NB4 (cell line): Measurements from ENCODE around the gene DUSP28.

Experiments used
- POLR2A ChIP-seq: IDR thresholded peaks from 2 replicates; pipeline ENCODE4 v1.6.1; 2011; ENCODE audit warnings: mild to moderate bottlenecking; ENCODE audit not compliant: insufficient read length; ENCODE audit errors: extremely low read depth
- TF ChIP-seq, protein P1 (sequence below): IDR thresholded peaks from one replicate; pipeline ENCODE4 v1.5.1; 2012; ENCODE audit warnings: low read depth, low read length

DNA sequence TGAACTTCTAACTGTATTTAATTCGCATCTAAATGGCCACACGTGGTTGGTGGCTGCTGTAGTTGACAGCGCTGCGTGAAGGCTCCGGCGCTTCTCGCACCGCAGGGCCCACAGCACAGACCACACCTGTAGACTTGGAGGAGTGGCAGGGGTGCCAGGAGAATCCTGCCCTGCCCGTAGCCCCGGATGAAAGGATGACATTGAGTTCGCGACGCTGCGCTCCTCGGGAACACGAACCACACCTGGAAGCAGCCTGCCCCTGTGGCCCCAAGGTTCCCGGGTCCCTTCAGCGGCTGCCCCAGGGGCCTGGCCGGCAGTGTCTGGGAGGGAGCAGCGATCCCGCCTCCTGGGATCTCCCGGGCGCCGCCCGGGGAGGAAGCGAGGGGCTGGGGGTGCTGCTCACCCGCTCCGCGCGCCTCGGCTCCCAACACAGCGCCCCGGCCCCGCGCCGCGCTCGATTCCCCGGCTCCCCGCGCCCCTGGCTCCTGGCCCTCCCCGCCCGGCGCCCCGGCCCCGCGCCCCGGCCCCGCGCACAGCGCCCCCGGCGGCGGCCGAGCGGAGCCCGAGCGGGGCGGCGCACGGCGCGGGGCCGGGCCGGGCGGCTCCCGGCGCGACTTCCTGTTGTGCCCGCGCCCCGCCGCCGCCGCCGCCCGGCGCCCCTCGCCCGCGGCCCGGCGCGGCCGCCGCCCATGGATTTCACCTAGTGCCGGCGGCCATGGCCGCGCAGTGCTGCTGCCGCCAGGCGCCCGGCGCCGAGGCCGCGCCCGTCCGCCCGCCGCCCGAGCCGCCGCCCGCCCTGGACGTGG is 7.9 kb downstream of the DUSP28 start, which contains the start of gene RNPEPL1:
- TF ChIP-seq, protein P1, sequence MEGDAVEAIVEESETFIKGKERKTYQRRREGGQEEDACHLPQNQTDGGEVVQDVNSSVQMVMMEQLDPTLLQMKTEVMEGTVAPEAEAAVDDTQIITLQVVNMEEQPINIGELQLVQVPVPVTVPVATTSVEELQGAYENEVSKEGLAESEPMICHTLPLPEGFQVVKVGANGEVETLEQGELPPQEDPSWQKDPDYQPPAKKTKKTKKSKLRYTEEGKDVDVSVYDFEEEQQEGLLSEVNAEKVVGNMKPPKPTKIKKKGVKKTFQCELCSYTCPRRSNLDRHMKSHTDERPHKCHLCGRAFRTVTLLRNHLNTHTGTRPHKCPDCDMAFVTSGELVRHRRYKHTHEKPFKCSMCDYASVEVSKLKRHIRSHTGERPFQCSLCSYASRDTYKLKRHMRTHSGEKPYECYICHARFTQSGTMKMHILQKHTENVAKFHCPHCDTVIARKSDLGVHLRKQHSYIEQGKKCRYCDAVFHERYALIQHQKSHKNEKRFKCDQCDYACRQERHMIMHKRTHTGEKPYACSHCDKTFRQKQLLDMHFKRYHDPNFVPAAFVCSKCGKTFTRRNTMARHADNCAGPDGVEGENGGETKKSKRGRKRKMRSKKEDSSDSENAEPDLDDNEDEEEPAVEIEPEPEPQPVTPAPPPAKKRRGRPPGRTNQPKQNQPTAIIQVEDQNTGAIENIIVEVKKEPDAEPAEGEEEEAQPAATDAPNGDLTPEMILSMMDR = no peak
- no peak for TF ChIP-seq POLR2A
